HG02938 (cell line): ENCODE measurements around the gene C16orf96.

ENCODE experiments used
- ATAC-seq: cut with Tn5 transposase; IDR thresholded peaks from one replicate; pipeline ENCODE4 v1.9.1; 2021; ENCODE audit warnings: mild to moderate bottlenecking, moderate library complexity; ENCODE audit not compliant: unreplicated experiment

Gene C16orf96

GRCh38 chr16:4599037-4599436 is 42.9 kb downstream of the C16orf96 start:
- no peak for ATAC-seq

GRCh38 chr16:4599545-4599944 is 43.4 kb downstream of the C16orf96 start:
- ATAC-seq = no peak

GRCh38 chr16:4601036-4601863 is 45.1 kb downstream of the C16orf96 start:
- no peak for ATAC-seq

GRCh38 chr16:4601864-4602186 is 45.7 kb downstream of the C16orf96 start:
- ATAC-seq = no peak

- ATAC-seq = no peak
Measured at GRCh38 chr16:4602331-4602730, 46.2 kb downstream of the C16orf96 start.

GRCh38 chr16:4603624-4604170 is 47.6 kb downstream of the C16orf96 start:
- no peak for ATAC-seq

GRCh38 chr16:4604401-4604800 is 48.3 kb downstream of the C16orf96 start:
- ATAC-seq = no peak

GRCh38 chr16:4606354-4606753 is 50.2 kb downstream of the C16orf96 start:
- no peak for ATAC-seq

- ATAC-seq = no peak
Measured at GRCh38 chr16:4607841-4608703, 51.9 kb downstream of the C16orf96 start.

- ATAC-seq = no peak
Measured at GRCh38 chr16:4608704-4608980, 52.5 kb downstream of the C16orf96 start.

- ATAC-seq = no peak
Measured at GRCh38 chr16:4609200-4610010, 53.3 kb downstream of the C16orf96 start.

GRCh38 chr16:4610011-4611005 is 54.2 kb downstream of the C16orf96 start:
- no peak for ATAC-seq

GRCh38 chr16:4611337-4612021 is 55.3 kb downstream of the C16orf96 start:
- ATAC-seq = no peak

- no peak for ATAC-seq
Measured at GRCh38 chr16:4612474-4612931, 56.4 kb downstream of the C16orf96 start.

- ATAC-seq = no peak
Measured at GRCh38 chr16:4612977-4613635, 57.0 kb downstream of the C16orf96 start.

- no peak for ATAC-seq
Measured at GRCh38 chr16:4613636-4614570, 57.8 kb downstream of the C16orf96 start.

GRCh38 chr16:4614571-4615383 is 58.6 kb downstream of the C16orf96 start, which contains the start of gene UBALD1:
TSS of gene UBALD1 (minus strand) at chr16:4614888. CDS start at chr16:4614797, 91 bp downstream.
- ATAC-seq = peak; percentile 43
